ENCODE measurements around the gene GRIN1.

Gene GRIN1

GRCh38 chr9:137108608-137109249, 30.2 kb upstream of the GRIN1 start:
- WGBS (ENCODE audit: insufficient coverage) = 88% methylated on average over 25 of the region's 29 CpGs
- Histone ChIP-seq H3K27ac (ENCODE audit: insufficient read depth in 1 of 2, low read depth in 1 of 2, low read length in 2 of 2, poor library complexity in 1 of 2, severe bottlenecking in 2 of 2) (no peak overlapping the region), H3K4me1 (ENCODE audit: control extremely low read depth in 1 of 4, control insufficient read depth in 4 of 4, insufficient read depth in 4 of 4, low read length in 3 of 4) (peaks cover 0 to 5% (median 4%) of the 10 kb centered on the region in 4 experiments), H3K4me3 (ENCODE audit: control insufficient read depth in 1 of 7, extremely low read depth in 1 of 7, insufficient read depth in 4 of 7, low read depth in 2 of 7, low read length in 6 of 7) (no peak overlapping the region), H3K36me3 (ENCODE audit: control insufficient read depth in 4 of 4, insufficient read depth in 4 of 4, low read length in 3 of 4) (peaks cover 0 to 90% (median 53%) of the 10 kb centered on the region in 4 experiments), H3K27me3 (replicated peaks in 2 of 5; ENCODE audit: control insufficient read depth in 4 of 5, insufficient read depth in 5 of 5, low read length in 4 of 5) (no peaks in the 10 kb centered on the region), H3K9me3 (ENCODE audit: control extremely low read depth in 1 of 5, control insufficient read depth in 4 of 5, insufficient read depth in 2 of 5, low read depth in 1 of 5, low read length in 4 of 5) (no peaks in the 10 kb centered on the region)
- CTCF ChIA-PET = interaction anchor here (1.1 to 1.8 kb wide), 3 partner anchors 9 to 22 kb away, joined by 3 to 7 read pairs (median 7); partner anchors contain the start of gene MAN1B1
- no peak for DNase-seq
- POLR2A ChIA-PET = no interaction called here

- no peak for DNase-seq
- no peaks in the 10 kb centered on the region for H3K27me3 ChIP-seq (replicated peaks in 2 of 5; ENCODE audit: control insufficient read depth in 4 of 5, insufficient read depth in 5 of 5, low read length in 4 of 5)
- POLR2A ChIA-PET = no interaction called here
- CTCF ChIA-PET = interaction anchor here (1.1 to 1.8 kb wide), 2 partner anchors 9 to 23 kb away, joined by 3 to 7 read pairs; partner anchors contain the start of gene MAN1B1
- peaks cover 0 to 84% (median 50%) of the 10 kb centered on the region in 4 experiments for H3K36me3 ChIP-seq (ENCODE audit: control insufficient read depth in 4 of 4, insufficient read depth in 4 of 4, low read length in 3 of 4)
- peaks cover 0 to 5% (median 4%) of the 10 kb centered on the region in 4 experiments for H3K4me1 ChIP-seq (ENCODE audit: control extremely low read depth in 1 of 4, control insufficient read depth in 4 of 4, insufficient read depth in 4 of 4, low read length in 3 of 4)
- WGBS (ENCODE audit: insufficient coverage) = 93% methylated on average over 27 of the region's 34 CpGs
- H3K9me3 ChIP-seq (ENCODE audit: control extremely low read depth in 1 of 5, control insufficient read depth in 4 of 5, insufficient read depth in 2 of 5, low read depth in 1 of 5, low read length in 4 of 5) = no peaks in the 10 kb centered on the region
- H3K4me3 ChIP-seq (ENCODE audit: control insufficient read depth in 1 of 7, extremely low read depth in 1 of 7, insufficient read depth in 4 of 7, low read depth in 2 of 7, low read length in 6 of 7) = no peak overlapping the region
- H3K27ac ChIP-seq (ENCODE audit: insufficient read depth in 1 of 2, low read depth in 1 of 2, low read length in 2 of 2, poor library complexity in 1 of 2, severe bottlenecking in 2 of 2) = no peak overlapping the region
These were observed 29.5 kb upstream of the GRIN1 start for GRCh38 chr9:137109250-137110146.

GRCh38 chr9:137110147-137110910, 28.6 kb upstream of the GRIN1 start:
- Histone ChIP-seq H3K4me1 (ENCODE audit: control extremely low read depth in 1 of 4, control insufficient read depth in 4 of 4, insufficient read depth in 4 of 4, low read length in 3 of 4) (peaks cover 0 to 12% (median 11%) of the 10 kb centered on the region in 4 experiments), H3K27ac (ENCODE audit: insufficient read depth in 1 of 2, low read depth in 1 of 2, low read length in 2 of 2, poor library complexity in 1 of 2, severe bottlenecking in 2 of 2) (no peak overlapping the region), H3K27me3 (replicated peaks in 2 of 5; ENCODE audit: control insufficient read depth in 4 of 5, insufficient read depth in 5 of 5, low read length in 4 of 5) (no peaks in the 10 kb centered on the region), H3K4me3 (ENCODE audit: control insufficient read depth in 1 of 7, extremely low read depth in 1 of 7, insufficient read depth in 4 of 7, low read depth in 2 of 7, low read length in 6 of 7) (no peak overlapping the region), H3K36me3 (ENCODE audit: control insufficient read depth in 4 of 4, insufficient read depth in 4 of 4, low read length in 3 of 4) (peaks cover 0 to 76% (median 46%) of the 10 kb centered on the region in 4 experiments), H3K9me3 (ENCODE audit: control extremely low read depth in 1 of 5, control insufficient read depth in 4 of 5, insufficient read depth in 2 of 5, low read depth in 1 of 5, low read length in 4 of 5) (no peaks in the 10 kb centered on the region)
- no peak for DNase-seq
- WGBS (ENCODE audit: insufficient coverage) = 93% methylated on average over 38 of the region's 38 CpGs
- CTCF ChIA-PET = interaction anchor here (1.4 kb wide), 1 partner anchor 94 kb away, joined by 3 read pairs; no protein-coding TSS in a partner anchor
- POLR2A ChIA-PET = no interaction called here

- DNase-seq = no peak
- no peaks in the 10 kb centered on the region for H3K27me3 ChIP-seq (replicated peaks in 2 of 5; ENCODE audit: control insufficient read depth in 4 of 5, insufficient read depth in 5 of 5, low read length in 4 of 5)
- ChIA-PET CTCF (interaction anchor here (1.4 kb wide), 1 partner anchor 94 kb away, joined by 3 read pairs; no protein-coding TSS in a partner anchor), POLR2A (interaction anchor here (0.6 to 1.3 kb wide), 2 partner anchors 21 to 118 kb away, joined by 3 to 4 read pairs; no protein-coding TSS in a partner anchor)
- H3K27ac ChIP-seq (ENCODE audit: insufficient read depth in 1 of 2, low read depth in 1 of 2, low read length in 2 of 2, poor library complexity in 1 of 2, severe bottlenecking in 2 of 2) = no peak overlapping the region
- H3K36me3 ChIP-seq (ENCODE audit: control insufficient read depth in 4 of 4, insufficient read depth in 4 of 4, low read length in 3 of 4) = peaks cover 0 to 68% (median 39%) of the 10 kb centered on the region in 4 experiments
- H3K4me1 ChIP-seq (ENCODE audit: control extremely low read depth in 1 of 4, control insufficient read depth in 4 of 4, insufficient read depth in 4 of 4, low read length in 3 of 4) = peaks cover 0 to 13% (median 11%) of the 10 kb centered on the region in 4 experiments
- H3K9me3 ChIP-seq (ENCODE audit: control extremely low read depth in 1 of 5, control insufficient read depth in 4 of 5, insufficient read depth in 2 of 5, low read depth in 1 of 5, low read length in 4 of 5) = no peaks in the 10 kb centered on the region
- 96% methylated on average over 22 of the region's 28 CpGs for WGBS (ENCODE audit: insufficient coverage)
- H3K4me3 ChIP-seq (ENCODE audit: control insufficient read depth in 1 of 7, extremely low read depth in 1 of 7, insufficient read depth in 4 of 7, low read depth in 2 of 7, low read length in 6 of 7) = no peak overlapping the region
These were observed 27.8 kb upstream of the GRIN1 start for GRCh38 chr9:137110911-137111787.

GRCh38 chr9:137111788-137112563, 27.0 kb upstream of the GRIN1 start:
- ChIA-PET POLR2A (interaction anchor here (0.6 to 1.3 kb wide), 2 partner anchors 22 to 118 kb away, joined by 3 to 4 read pairs; no protein-coding TSS in a partner anchor), CTCF (interaction anchor here (1.4 kb wide), 1 partner anchor 93 kb away, joined by 3 read pairs; no protein-coding TSS in a partner anchor)
- no peak for DNase-seq
- Histone ChIP-seq H3K4me3 (ENCODE audit: control insufficient read depth in 1 of 7, extremely low read depth in 1 of 7, insufficient read depth in 4 of 7, low read depth in 2 of 7, low read length in 6 of 7) (no peak overlapping the region), H3K27ac (ENCODE audit: insufficient read depth in 1 of 2, low read depth in 1 of 2, low read length in 2 of 2, poor library complexity in 1 of 2, severe bottlenecking in 2 of 2) (no peak overlapping the region), H3K27me3 (replicated peaks in 2 of 5; ENCODE audit: control insufficient read depth in 4 of 5, insufficient read depth in 5 of 5, low read length in 4 of 5) (no peaks in the 10 kb centered on the region), H3K36me3 (ENCODE audit: control insufficient read depth in 4 of 4, insufficient read depth in 4 of 4, low read length in 3 of 4) (peaks cover 0 to 62% (median 35%) of the 10 kb centered on the region in 4 experiments), H3K9me3 (ENCODE audit: control extremely low read depth in 1 of 5, control insufficient read depth in 4 of 5, insufficient read depth in 2 of 5, low read depth in 1 of 5, low read length in 4 of 5) (no peaks in the 10 kb centered on the region), H3K4me1 (ENCODE audit: control extremely low read depth in 1 of 4, control insufficient read depth in 4 of 4, insufficient read depth in 4 of 4, low read length in 3 of 4) (peaks cover 0 to 13% (median 11%) of the 10 kb centered on the region in 4 experiments)
- 93% methylated on average over 28 of the region's 35 CpGs for WGBS (ENCODE audit: insufficient coverage)

Measured in common myeloid progenitor, CD34-positive (primary cell).